Measurements from ENCODE around the gene KHNYN. TPM values are rescaled to one million over a fixed set of nuclear protein-coding genes. Genes with fewer than 3 reads are reported as not detected.

Gene KHNYN
- total RNA-seq, 2 donors from 2014 or later, result 46.2 to 46.6 TPM

DNA sequence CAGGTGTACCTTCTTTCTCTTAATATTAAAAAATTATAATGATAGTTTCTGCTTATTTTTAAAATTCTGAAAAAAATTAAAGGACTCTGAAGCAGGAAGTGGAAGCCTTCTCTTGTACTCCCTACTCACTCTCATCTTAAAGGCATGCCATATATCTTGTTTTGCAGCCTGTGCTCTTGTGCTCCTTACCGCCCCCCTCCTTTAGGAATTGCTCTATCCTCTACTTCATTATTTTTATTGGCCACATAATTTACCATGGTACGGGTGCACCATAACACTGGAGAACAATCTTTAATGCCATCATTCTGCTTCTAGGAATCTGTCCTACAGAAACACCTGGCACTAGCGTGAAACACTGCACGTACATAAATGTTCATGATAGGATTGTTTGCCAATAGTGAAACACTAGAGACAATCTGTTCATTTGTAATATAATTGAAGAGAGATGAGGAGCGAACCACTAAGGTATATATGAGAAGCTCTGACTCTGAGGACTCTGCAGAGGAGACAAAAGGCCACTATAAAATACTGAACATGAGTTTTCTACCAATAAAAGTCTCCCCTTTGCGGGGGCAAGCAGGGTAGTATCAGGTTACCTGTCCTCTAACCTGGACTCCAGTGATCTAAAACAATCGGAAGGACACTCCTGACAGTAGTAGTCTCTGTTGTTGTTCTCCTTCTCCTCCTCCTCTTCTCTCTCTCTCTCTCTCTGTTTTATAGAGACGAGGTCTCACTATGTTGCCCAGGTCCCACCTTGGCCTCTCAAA lies 37.2 kb upstream of the KHNYN start:
- H3K36me3 Mint-ChIP-seq (ENCODE audit: low read depth), result no peaks in the 10 kb centered on the region
- peaks cover 31% of the 10 kb centered on the region for H3K4me1 Mint-ChIP-seq
- no peak overlapping the region for H3K4me3 Mint-ChIP-seq
- H3K27ac Mint-ChIP-seq, result no peak overlapping the region
- H3K9ac ChIP-seq (ENCODE audit: extremely low read depth, low read length, poor library complexity, severe bottlenecking), result no peak overlapping the region
- no peaks in the 10 kb centered on the region for H3K9me3 Mint-ChIP-seq
- H3K4me1 ChIP-seq (ENCODE audit: control insufficient read depth, insufficient read depth, low read length), result peaks cover 4% of the 10 kb centered on the region
- H3K27me3 ChIP-seq (ENCODE audit: control insufficient read depth, insufficient read depth, low read length, poor library complexity, severe bottlenecking), result peaks cover 11% of the 10 kb centered on the region
- H3K27me3 Mint-ChIP-seq (ENCODE audit: insufficient read depth), result peaks cover 25% of the 10 kb centered on the region
- WGBS, 2 experiments (ENCODE audit: insufficient coverage in 1 of 2, insufficient read length in 1 of 2), result 87 to 90% methylated on average over 5 to 8 of the region's 8 CpGs
- no peak overlapping the region for H3K4me3 ChIP-seq (ENCODE audit: low read length)
- no peak overlapping the region for H3K27ac ChIP-seq (ENCODE audit: low read depth, low read length)
- no peak for DNase-seq
- no peaks in the 10 kb centered on the region for H3K36me3 ChIP-seq (ENCODE audit: control insufficient read depth, insufficient read depth, low read length)
- H3K9me3 ChIP-seq (ENCODE audit: control insufficient read depth, low read length), result no peaks in the 10 kb centered on the region
- TF ChIP-seq, protein P1, sequence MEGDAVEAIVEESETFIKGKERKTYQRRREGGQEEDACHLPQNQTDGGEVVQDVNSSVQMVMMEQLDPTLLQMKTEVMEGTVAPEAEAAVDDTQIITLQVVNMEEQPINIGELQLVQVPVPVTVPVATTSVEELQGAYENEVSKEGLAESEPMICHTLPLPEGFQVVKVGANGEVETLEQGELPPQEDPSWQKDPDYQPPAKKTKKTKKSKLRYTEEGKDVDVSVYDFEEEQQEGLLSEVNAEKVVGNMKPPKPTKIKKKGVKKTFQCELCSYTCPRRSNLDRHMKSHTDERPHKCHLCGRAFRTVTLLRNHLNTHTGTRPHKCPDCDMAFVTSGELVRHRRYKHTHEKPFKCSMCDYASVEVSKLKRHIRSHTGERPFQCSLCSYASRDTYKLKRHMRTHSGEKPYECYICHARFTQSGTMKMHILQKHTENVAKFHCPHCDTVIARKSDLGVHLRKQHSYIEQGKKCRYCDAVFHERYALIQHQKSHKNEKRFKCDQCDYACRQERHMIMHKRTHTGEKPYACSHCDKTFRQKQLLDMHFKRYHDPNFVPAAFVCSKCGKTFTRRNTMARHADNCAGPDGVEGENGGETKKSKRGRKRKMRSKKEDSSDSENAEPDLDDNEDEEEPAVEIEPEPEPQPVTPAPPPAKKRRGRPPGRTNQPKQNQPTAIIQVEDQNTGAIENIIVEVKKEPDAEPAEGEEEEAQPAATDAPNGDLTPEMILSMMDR (conservative IDR thresholded peaks at IDR 0.05), result peak; percentile 35

DNA sequence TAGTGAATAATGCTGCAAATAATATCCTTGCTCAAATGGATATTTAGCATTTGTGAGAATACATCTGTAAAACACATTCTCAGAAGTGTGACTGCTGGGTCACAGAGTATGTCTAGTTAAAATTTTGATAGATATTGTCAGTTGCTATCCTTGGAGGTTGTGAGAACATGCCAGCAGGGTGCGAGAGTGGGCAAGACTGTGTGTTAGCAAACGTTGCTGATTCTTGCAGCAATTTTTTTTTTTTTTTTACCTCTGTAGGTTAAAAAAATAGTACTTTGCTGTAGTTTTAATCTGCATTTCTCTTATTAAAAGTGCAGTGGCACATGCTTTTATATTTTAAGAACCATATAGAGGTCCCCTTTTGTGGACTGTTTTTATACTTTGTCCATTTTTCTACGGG lies 35.5 kb upstream of the KHNYN start:
- Histone ChIP-seq H3K9ac (ENCODE audit: extremely low read depth, low read length, poor library complexity, severe bottlenecking) (no peak overlapping the region), H3K27me3 (ENCODE audit: control insufficient read depth, insufficient read depth, low read length, poor library complexity, severe bottlenecking) (peaks cover 11% of the 10 kb centered on the region), H3K27ac (ENCODE audit: low read depth, low read length) (no peak overlapping the region), H3K4me3 (ENCODE audit: low read length) (no peak overlapping the region), H3K36me3 (ENCODE audit: control insufficient read depth, insufficient read depth, low read length) (no peaks in the 10 kb centered on the region), H3K9me3 (ENCODE audit: control insufficient read depth, low read length) (no peaks in the 10 kb centered on the region), H3K4me1 (ENCODE audit: control insufficient read depth, insufficient read depth, low read length) (no peaks in the 10 kb centered on the region)
- Mint-ChIP-seq H3K36me3 (ENCODE audit: low read depth) (no peaks in the 10 kb centered on the region), H3K27me3 (ENCODE audit: insufficient read depth) (peaks cover 18% of the 10 kb centered on the region), H3K4me1 (peaks cover 21% of the 10 kb centered on the region), H3K9me3 (no peaks in the 10 kb centered on the region), H3K4me3 (no peak overlapping the region), H3K27ac (no peak overlapping the region)
- TF ChIP-seq, protein P1 (conservative IDR thresholded peaks at IDR 0.05), result peak; percentile 23
- 70% methylated on average over 3 of the region's 3 CpGs; no CpG with 5 or more reads in 1 of the 2 experiments for WGBS, 2 experiments (ENCODE audit: insufficient coverage in 1 of 2, insufficient read length in 1 of 2)
- DNase-seq, result no peak

DNA sequence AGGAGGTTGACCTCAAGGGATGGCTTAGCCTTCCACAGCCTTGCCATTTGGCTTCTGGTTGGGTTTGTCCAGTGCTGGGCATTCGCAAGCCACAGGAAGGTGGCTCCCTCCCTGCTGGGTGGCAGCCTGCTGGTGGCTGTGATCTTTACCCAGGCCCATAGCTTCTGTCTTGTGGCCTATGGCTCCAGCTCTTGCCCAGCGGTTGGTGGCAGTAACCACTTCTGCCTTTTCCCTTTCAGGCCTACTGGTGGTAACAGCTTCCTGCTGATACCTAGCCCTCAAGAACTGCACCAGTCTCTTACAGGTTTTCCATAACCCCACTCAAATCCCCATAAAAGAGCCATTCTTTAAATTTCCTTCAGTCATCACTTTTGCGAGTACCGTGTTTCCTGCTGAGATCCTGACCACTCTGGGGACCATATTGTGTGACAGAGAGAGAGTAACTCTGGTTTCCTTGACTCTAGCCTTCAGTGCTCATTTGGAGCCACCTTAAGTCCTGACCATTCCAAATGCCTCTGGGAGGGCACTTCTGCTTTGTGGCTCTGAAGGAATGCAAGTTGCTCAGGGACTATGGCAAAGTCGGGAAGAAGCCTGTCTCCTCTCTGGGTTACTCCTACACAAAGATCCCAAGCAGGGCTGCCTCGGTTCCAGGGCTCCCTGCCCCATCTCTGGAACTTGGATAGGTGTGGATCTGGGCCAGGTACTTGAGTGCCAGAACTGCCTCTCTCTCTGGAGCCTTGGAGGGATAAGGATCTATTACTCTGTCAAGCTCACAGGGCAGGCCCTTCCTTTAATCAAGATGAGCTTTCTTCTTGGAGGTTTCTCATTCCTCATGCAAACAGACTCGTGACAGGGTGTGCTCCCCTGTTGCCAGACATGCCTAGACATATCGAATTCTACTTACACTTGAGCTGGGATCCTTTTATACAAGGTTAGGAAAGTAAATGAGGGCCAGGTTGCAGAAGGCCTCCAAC lies 33.9 kb upstream of the KHNYN start:
- no peaks in the 10 kb centered on the region for H3K36me3 ChIP-seq (ENCODE audit: control insufficient read depth, insufficient read depth, low read length)
- peaks cover 5% of the 10 kb centered on the region for H3K27me3 ChIP-seq (ENCODE audit: control insufficient read depth, insufficient read depth, low read length, poor library complexity, severe bottlenecking)
- Mint-ChIP-seq H3K27ac (no peak overlapping the region), H3K36me3 (ENCODE audit: low read depth) (no peaks in the 10 kb centered on the region), H3K4me1 (peaks cover 28% of the 10 kb centered on the region), H3K9me3 (no peaks in the 10 kb centered on the region), H3K27me3 (ENCODE audit: insufficient read depth) (peaks cover 12% of the 10 kb centered on the region), H3K4me3 (no peak overlapping the region)
- no peak overlapping the region for H3K27ac ChIP-seq (ENCODE audit: low read depth, low read length)
- H3K9me3 ChIP-seq (ENCODE audit: control insufficient read depth, low read length), result no peaks in the 10 kb centered on the region
- WGBS, 2 experiments (ENCODE audit: insufficient coverage in 1 of 2, insufficient read length in 1 of 2), result 89% methylated on average over 7 to 8 of the region's 8 CpGs
- no peak for DNase-seq
- peaks cover 3% of the 10 kb centered on the region for H3K4me1 ChIP-seq (ENCODE audit: control insufficient read depth, insufficient read depth, low read length)
- H3K4me3 ChIP-seq (ENCODE audit: low read length), result no peak overlapping the region
- TF ChIP-seq, protein P1 (conservative IDR thresholded peaks at IDR 0.05), result no peak
- H3K9ac ChIP-seq (ENCODE audit: extremely low read depth, low read length, poor library complexity, severe bottlenecking), result no peak overlapping the region

Measured in endodermal cell (in vitro differentiated cells).